Ascending aorta (tissue), 2 donors: Measurements from ENCODE around the gene MESP2. TPM values are rescaled to one million over a fixed set of nuclear protein-coding genes. Genes with fewer than 3 reads are reported as not detected.

Experiments used
- DNase-seq, 2 donors: peaks; one replicate each; pipeline ENCODE4 v3.0.0-alpha.2; 2019; ENCODE audit warnings: low spot score in 2 of 2
- H3K27ac ChIP-seq, 2 donors: fragments of 200-600 bp; sonication (generic); one replicate each; pipeline ENCODE4 v1.5.1; 2016 to 2017; ENCODE audit warnings: mild to moderate bottlenecking in 1 of 2
- H3K27me3 ChIP-seq: fragments of 200-600 bp; sonication (generic); one replicate; pipeline ENCODE4 v1.5.1; 2017
- H3K36me3 ChIP-seq, 2 donors: fragments of 200-600 bp; sonication (generic); one replicate each; pipeline ENCODE4 v1.5.1; 2016
- H3K4me1 ChIP-seq, 2 donors: fragments of 200-600 bp; sonication (generic); one replicate each; pipeline ENCODE4 v1.5.1; 2016 to 2017; ENCODE audit warnings: mild to moderate bottlenecking in 1 of 2
- H3K4me3 ChIP-seq, 2 donors: fragments of 200-600 bp; sonication (generic); one replicate each; pipeline ENCODE4 v1.5.1; 2016 to 2017; ENCODE audit warnings: mild to moderate bottlenecking in 1 of 2
- H3K9me3 ChIP-seq, 2 donors: fragments of 200-600 bp; sonication (generic); one replicate each; pipeline ENCODE4 v1.5.1; 2016
- CTCF ChIP-seq, 3 experiments: fragments of 200-600 bp in 2 of 3; fragments of 450-650 bp in 1 of 3; sonication (generic) in 2 of 3; IDR thresholded peaks; one replicate each; pipeline ENCODE4 v1.5.1; 2016 to 2019; ENCODE audit warnings: antibody characterized with exemption in 3 of 3, mild to moderate bottlenecking in 1 of 3, moderate library complexity in 1 of 3
- intact Hi-C: fragments of 100-400 bp; cut with DNase I; formaldehyde crosslinking; loops from one replicate; pipeline ENCODE4 v1.15.1; 2023
- total RNA-seq: library from RNA; depleted of rRNA; stranded (reverse); fragments of >200 nt; gene quantifications from one replicate; pipeline ENCODE4 v1.1.0, GENCODE V29; 2016

The MESP2 gene
- total RNA-seq = not detected

- H3K4me3 ChIP-seq = peak within 1 kb of the TSS; percentile 50 to 59
- intact Hi-C loops = no loop called here
- H3K9me3 ChIP-seq = no peaks in the 10 kb centered on the region
- H3K4me1 ChIP-seq = peaks cover 0 to 5% of the 10 kb centered on the region in 2 donors
- TF ChIP-seq CTCF (IDR thresholded peaks at IDR 0.05) = peak; percentile 35 to 55 (median 43)
- no peaks in the 10 kb centered on the region for H3K27me3 ChIP-seq
- H3K27ac ChIP-seq = no peak within 1 kb of the TSS
- no peaks in the 10 kb centered on the region for H3K36me3 ChIP-seq
- DNase-seq = peak in 1 of 2 donors; percentile 87
These were observed at the start of gene MESP2 for GRCh38 chr15:89776274-89777072. TSS of gene MESP2 (plus strand) at chr15:89776332. CDS start at chr15:89776358, 26 bp downstream.

DNA sequence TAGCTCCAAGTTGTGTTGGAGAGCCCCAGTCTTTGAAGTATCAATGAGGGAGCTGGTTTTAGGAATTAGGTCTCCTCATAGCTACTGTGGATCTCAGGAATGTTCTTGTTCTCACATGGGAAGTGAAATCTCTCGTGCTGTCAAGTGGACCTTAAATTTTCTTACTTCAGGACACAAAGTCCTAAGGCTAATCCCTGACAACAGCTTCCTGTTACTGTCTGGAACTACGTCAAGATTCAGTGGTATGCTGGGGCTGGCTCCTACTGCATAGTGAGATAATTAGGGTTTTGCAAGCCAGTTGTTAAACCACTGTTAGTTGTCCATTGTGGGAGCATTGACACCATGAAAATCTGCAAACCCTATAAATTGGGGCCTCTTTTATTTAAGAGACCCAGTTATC, 47.9 kb upstream of the MESP2 start:
- Histone ChIP-seq H3K4me1 (no peaks in the 10 kb centered on the region), H3K9me3 (no peaks in the 10 kb centered on the region), H3K36me3 (no peaks in the 10 kb centered on the region), H3K27ac (peak overlapping the region in 1 of 2 donors; percentile 21), H3K27me3 (no peaks in the 10 kb centered on the region), H3K4me3 (no peak overlapping the region)
- DNase-seq = no peak
- intact Hi-C loops = no loop called here
- no peak for TF ChIP-seq CTCF (IDR thresholded peaks at IDR 0.05)

GRCh38 chr15:89731275-89731674, 44.9 kb upstream of the MESP2 start:
- no peak for TF ChIP-seq CTCF (IDR thresholded peaks at IDR 0.05)
- Histone ChIP-seq H3K36me3 (no peaks in the 10 kb centered on the region), H3K27me3 (no peaks in the 10 kb centered on the region), H3K4me3 (no peak overlapping the region), H3K27ac (no peak overlapping the region), H3K4me1 (no peaks in the 10 kb centered on the region), H3K9me3 (no peaks in the 10 kb centered on the region)
- intact Hi-C loops = no loop called here
- DNase-seq = no peak

- no peaks in the 10 kb centered on the region for H3K4me1 ChIP-seq
- intact Hi-C loops = no loop called here
- H3K36me3 ChIP-seq = no peaks in the 10 kb centered on the region
- no peak overlapping the region for H3K27ac ChIP-seq
- H3K4me3 ChIP-seq = no peak overlapping the region
- no peaks in the 10 kb centered on the region for H3K27me3 ChIP-seq
- no peak for TF ChIP-seq CTCF (IDR thresholded peaks at IDR 0.05)
- H3K9me3 ChIP-seq = no peaks in the 10 kb centered on the region
- DNase-seq = peak in 1 of 2 donors; percentile 7
These were observed 43.5 kb upstream of the MESP2 start for GRCh38 chr15:89732451-89733172.

- intact Hi-C loops = no loop called here
- no peak for TF ChIP-seq CTCF (IDR thresholded peaks at IDR 0.05)
These were observed 40.4 kb upstream of the MESP2 start for GRCh38 chr15:89735773-89736172.

More at GRCh38 chr15:89735773-89736172, 40.4 kb upstream of the MESP2 start:
- no peak for DNase-seq
- no peak overlapping the region for H3K27ac ChIP-seq
- H3K9me3 ChIP-seq = no peaks in the 10 kb centered on the region
- H3K36me3 ChIP-seq = no peaks in the 10 kb centered on the region
- H3K4me1 ChIP-seq = no peaks in the 10 kb centered on the region
- H3K4me3 ChIP-seq = no peak overlapping the region
- no peaks in the 10 kb centered on the region for H3K27me3 ChIP-seq
